ENCODE measurements around the gene PHACTR3. TPM values are rescaled to one million over a fixed set of nuclear protein-coding genes. Genes with fewer than 3 reads are reported as not detected.

PHACTR3 gene
- total and polyA plus RNA-seq, 2 of the 8 experiments (the other 6 are each of a cell fraction or from before 2014, with no cell fraction given), result 0.05 to 0.13 TPM

DNA sequence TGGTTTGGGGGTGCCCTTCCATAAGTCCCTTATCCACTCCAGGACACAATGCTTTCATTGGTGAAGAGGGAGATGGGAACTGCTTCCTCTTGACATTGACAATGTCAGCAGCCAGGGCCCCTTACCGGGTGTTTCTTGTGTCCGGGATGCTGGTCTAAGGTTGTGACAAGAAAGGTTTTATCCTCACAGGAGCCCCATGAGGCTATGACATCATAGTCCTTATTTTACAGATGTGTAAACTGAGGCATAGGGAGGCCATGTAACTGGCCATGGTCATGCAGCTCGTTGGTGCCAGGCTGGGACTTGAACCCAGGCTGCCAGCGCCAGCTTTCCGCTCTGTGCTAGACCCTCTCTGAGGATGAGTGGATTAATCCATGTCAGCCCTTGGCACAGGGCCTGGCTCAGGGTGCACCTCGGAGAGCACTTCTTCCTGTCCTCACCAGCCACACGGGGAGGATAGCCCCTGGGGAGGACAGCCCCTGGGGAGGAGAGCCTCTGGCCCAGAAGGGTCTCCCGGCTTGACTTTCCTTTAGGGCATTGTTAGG, 171.8 kb downstream of the PHACTR3 start:
- peak in 1 of 2 experiments; percentile 2 for DNase-seq (ENCODE audit: low read depth in 1 of 2, low spot score in 2 of 2)
- Histone ChIP-seq H4K91ac (replicated peaks; ENCODE audit: insufficient read length, low read length) (no peak overlapping the region), H2AK5ac (ENCODE audit: low read depth, low read length) (no peak overlapping the region), H3K36me3 (ENCODE audit: control insufficient read depth in 2 of 4, insufficient read depth in 4 of 4, low read length in 3 of 4) (peaks cover 0 to 2% (median under 1%) of the 10 kb centered on the region in 4 experiments; a peak in 2 of 8 replicates), H2BK120ac (replicated peaks; ENCODE audit: low read depth, low read length) (no peak overlapping the region), H3K14ac (ENCODE audit: insufficient read length) (no peak overlapping the region), H3K9ac (replicated peaks in 1 of 4; ENCODE audit: extremely low read depth in 1 of 4, low read depth in 3 of 4, low read length in 3 of 4) (no peak overlapping the region), H3K4me1 (replicated peaks in 1 of 4; ENCODE audit: control insufficient read depth in 3 of 4, insufficient read depth in 4 of 4, low read length in 3 of 4) (no peaks in the 10 kb centered on the region), H3K4me2 (ENCODE audit: insufficient read depth in 1 of 2, low read depth in 2 of 2, low read length in 2 of 2) (no peak overlapping the region), H3K27ac (ENCODE audit: low read depth, low read length) (no peak overlapping the region), H3K27me3 (replicated peaks in 1 of 4; ENCODE audit: control insufficient read depth in 3 of 4, extremely low read depth in 1 of 4, insufficient read depth in 3 of 4, low read length in 3 of 4) (no peaks in the 10 kb centered on the region), H4K8ac (ENCODE audit: extremely low read depth, insufficient read depth, low read length) (no peak overlapping the region), H3K18ac (ENCODE audit: extremely low read depth, low read length) (no peak overlapping the region), H3K79me1 (ENCODE audit: low read depth, low read length) (no peaks in the 10 kb centered on the region), H2BK15ac (ENCODE audit: low read length) (no peak overlapping the region), H3K4me3 (ENCODE audit: extremely low read depth in 1 of 4, insufficient read depth in 2 of 4, low read depth in 3 of 4, low read length in 4 of 4) (no peak overlapping the region), H3K9me3 (ENCODE audit: insufficient read depth in 2 of 2, low read depth in 1 of 2, low read length in 1 of 2) (peaks cover 89 to 99% of the 10 kb centered on the region in 2 experiments), H4K20me1 (replicated peaks in 1 of 2; ENCODE audit: control insufficient read depth in 1 of 2, insufficient read depth in 2 of 2, low read length in 2 of 2) (peaks cover 0 to 1% of the 10 kb centered on the region in 2 experiments), H2BK12ac (ENCODE audit: low read depth, low read length) (no peak overlapping the region), H2BK5ac (ENCODE audit: low read depth, low read length) (no peak overlapping the region), H3K23ac (ENCODE audit: insufficient read length) (no peak overlapping the region), H3K56ac (replicated peaks; ENCODE audit: insufficient read length, low read depth, low read length) (no peak overlapping the region), H3K23me2 (ENCODE audit: low read depth, low read length) (no peaks in the 10 kb centered on the region), H4K5ac (ENCODE audit: insufficient read length, low read depth, low read length) (no peak overlapping the region), H2AFZ (ENCODE audit: low read length) (no peak overlapping the region), H3K79me2 (ENCODE audit: control insufficient read depth in 1 of 2, insufficient read depth in 2 of 2, low read length in 2 of 2) (no peaks in the 10 kb centered on the region), H2BK20ac (ENCODE audit: low read length) (no peak overlapping the region), H3K4ac (replicated peaks; ENCODE audit: insufficient read length, low read depth, low read length) (no peak overlapping the region)
- FAIRE-seq, result no peak
- 65% methylated on average over 8 of the region's 8 CpGs; no CpG with 5 or more reads in 1 of the 2 experiments for WGBS, 2 experiments (ENCODE audit: extremely low coverage in 1 of 2, insufficient coverage in 1 of 2, insufficient read length in 1 of 2, insufficient replicate concordance in 2 of 2, low coverage in 1 of 2, low lambda C conversion rate in 2 of 2, missing lambda C conversion rate in 1 of 2)
- CTCF ChIA-PET (ENCODE audit: partially characterized antibody), result no interaction called here
- TF ChIP-seq RXRA (IDR thresholded peaks at IDR 0.05; ENCODE audit: insufficient read depth, low read depth, low read length) (no peak), POU5F1 (IDR thresholded peaks at IDR 0.05; ENCODE audit: low read depth, low read length) (no peak), CEBPB (IDR thresholded peaks at IDR 0.05; ENCODE audit: low read depth, low read length) (no peak), HDAC2 (IDR thresholded peaks at IDR 0.05; ENCODE audit: borderline replicate concordance in 1 of 2, low read depth in 2 of 2, low read length in 2 of 2) (no peak), SP4 (IDR thresholded peaks at IDR 0.05; ENCODE audit: low read length) (no peak), SAP30 (IDR thresholded peaks at IDR 0.05; ENCODE audit: insufficient read depth, insufficient replicate concordance, low read length) (no peak), SIN3A (conservative IDR thresholded peaks at IDR 0.05 in 1 of 2, IDR thresholded peaks at IDR 0.05 in 1 of 2; ENCODE audit: low read depth in 1 of 2, low read length in 2 of 2) (no peak), CTBP2 (IDR thresholded peaks at IDR 0.05; ENCODE audit: borderline replicate concordance, insufficient read depth, insufficient read length, low read length) (no peak), PHF8 (conservative IDR thresholded peaks at IDR 0.05; ENCODE audit: low read depth, low read length) (no peak)
- TF ChIP-seq, protein P1, sequence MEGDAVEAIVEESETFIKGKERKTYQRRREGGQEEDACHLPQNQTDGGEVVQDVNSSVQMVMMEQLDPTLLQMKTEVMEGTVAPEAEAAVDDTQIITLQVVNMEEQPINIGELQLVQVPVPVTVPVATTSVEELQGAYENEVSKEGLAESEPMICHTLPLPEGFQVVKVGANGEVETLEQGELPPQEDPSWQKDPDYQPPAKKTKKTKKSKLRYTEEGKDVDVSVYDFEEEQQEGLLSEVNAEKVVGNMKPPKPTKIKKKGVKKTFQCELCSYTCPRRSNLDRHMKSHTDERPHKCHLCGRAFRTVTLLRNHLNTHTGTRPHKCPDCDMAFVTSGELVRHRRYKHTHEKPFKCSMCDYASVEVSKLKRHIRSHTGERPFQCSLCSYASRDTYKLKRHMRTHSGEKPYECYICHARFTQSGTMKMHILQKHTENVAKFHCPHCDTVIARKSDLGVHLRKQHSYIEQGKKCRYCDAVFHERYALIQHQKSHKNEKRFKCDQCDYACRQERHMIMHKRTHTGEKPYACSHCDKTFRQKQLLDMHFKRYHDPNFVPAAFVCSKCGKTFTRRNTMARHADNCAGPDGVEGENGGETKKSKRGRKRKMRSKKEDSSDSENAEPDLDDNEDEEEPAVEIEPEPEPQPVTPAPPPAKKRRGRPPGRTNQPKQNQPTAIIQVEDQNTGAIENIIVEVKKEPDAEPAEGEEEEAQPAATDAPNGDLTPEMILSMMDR (IDR thresholded peaks at IDR 0.05; ENCODE audit: control extremely low read depth in 1 of 3, insufficient read depth in 1 of 3, low read depth in 1 of 3, low read length in 3 of 3), result no peak
- POLR2A ChIA-PET (ENCODE audit: partially characterized antibody), result no interaction called here
